MM.1S (cell line): Measurements from ENCODE around the gene IL1RAPL2.

ENCODE experiments used
- EZH2 ChIP-seq: fragments of 300-600 bp; sonication (generic); optimal IDR thresholded peaks from 2 replicates; pipeline ENCODE3; 2017; ENCODE audit warnings: low read depth, mild to moderate bottlenecking, antibody characterized with exemption, low read length, mixed read lengths
- EZH2phosphoT487 ChIP-seq: fragments of 300-600 bp; sonication (generic); IDR thresholded peaks from 2 replicates; pipeline ENCODE4 v1.6.1; 2018; ENCODE audit warnings: antibody characterized with exemption, low read length
- TF ChIP-seq, protein P1 (sequence below): fragments of 300-600 bp; sonication (generic); IDR thresholded peaks from 2 replicates; pipeline ENCODE4 v1.5.1; 2016; ENCODE audit warnings: antibody characterized with exemption, low read length, mixed read lengths

DNA sequence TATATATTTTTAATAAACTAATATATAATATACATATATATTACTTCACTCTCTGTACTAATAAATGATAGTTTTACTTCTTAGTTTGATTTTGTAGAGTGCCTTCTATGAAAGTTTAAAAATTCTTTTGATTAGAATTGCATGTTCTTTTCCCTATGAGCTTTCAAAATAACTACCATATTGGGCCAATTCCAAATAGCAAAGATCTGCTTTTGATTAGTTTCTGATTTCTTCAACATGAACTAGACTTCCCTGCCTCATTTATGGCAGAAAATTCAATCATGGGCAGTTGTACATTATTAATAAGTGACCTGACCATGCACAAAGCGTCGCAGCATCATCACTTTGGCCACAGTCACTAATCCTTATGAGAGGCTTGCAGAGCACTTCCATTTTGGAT lies 703.4 kb downstream of the IL1RAPL2 start:
- TF ChIP-seq, protein P1, sequence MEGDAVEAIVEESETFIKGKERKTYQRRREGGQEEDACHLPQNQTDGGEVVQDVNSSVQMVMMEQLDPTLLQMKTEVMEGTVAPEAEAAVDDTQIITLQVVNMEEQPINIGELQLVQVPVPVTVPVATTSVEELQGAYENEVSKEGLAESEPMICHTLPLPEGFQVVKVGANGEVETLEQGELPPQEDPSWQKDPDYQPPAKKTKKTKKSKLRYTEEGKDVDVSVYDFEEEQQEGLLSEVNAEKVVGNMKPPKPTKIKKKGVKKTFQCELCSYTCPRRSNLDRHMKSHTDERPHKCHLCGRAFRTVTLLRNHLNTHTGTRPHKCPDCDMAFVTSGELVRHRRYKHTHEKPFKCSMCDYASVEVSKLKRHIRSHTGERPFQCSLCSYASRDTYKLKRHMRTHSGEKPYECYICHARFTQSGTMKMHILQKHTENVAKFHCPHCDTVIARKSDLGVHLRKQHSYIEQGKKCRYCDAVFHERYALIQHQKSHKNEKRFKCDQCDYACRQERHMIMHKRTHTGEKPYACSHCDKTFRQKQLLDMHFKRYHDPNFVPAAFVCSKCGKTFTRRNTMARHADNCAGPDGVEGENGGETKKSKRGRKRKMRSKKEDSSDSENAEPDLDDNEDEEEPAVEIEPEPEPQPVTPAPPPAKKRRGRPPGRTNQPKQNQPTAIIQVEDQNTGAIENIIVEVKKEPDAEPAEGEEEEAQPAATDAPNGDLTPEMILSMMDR = no peak
- TF ChIP-seq EZH2phosphoT487 (no peak), EZH2 (no peak)
